HCT116 (cell line): ENCODE results near the gene KCNQ1OT1.

Source experiments
- CEBPB ChIP-seq: IDR thresholded peaks from 2 replicates; pipeline ENCODE4 v1.6.1; 2012; ENCODE audit warnings: low read depth
- CTCF ChIP-seq, 3 experiments: fragments of 200-600 bp in 1 of 3; sonication (generic) in 1 of 3; IDR thresholded peaks in 2 of 3; conservative IDR thresholded peaks in 1 of 3; 2 replicates each; pipeline ENCODE4 v1.5.1; 2012 to 2017; ENCODE audit warnings: low read depth in 2 of 3, low read length in 2 of 3, antibody characterized with exemption in 1 of 3, borderline replicate concordance in 1 of 3, control low read depth in 1 of 3, mild to moderate bottlenecking in 1 of 3, mixed read lengths in 1 of 3, mixed run types in 1 of 3, moderate library complexity in 1 of 3; ENCODE audit not compliant: insufficient read depth in 1 of 3
- EZH2phosphoT487 ChIP-seq: fragments of 200-600 bp; IDR thresholded peaks from 2 replicates; pipeline ENCODE4 v1.6.1; 2018; ENCODE audit warnings: antibody characterized with exemption, borderline replicate concordance
- JUND ChIP-seq: IDR thresholded peaks from 2 replicates; pipeline ENCODE4 v1.6.1; 2012
- POLR2A ChIP-seq: IDR thresholded peaks from 2 replicates; pipeline ENCODE4 v1.7.0; 2011; ENCODE audit warnings: borderline replicate concordance; ENCODE audit not compliant: insufficient read depth, insufficient read length; ENCODE audit errors: extremely low read depth
- POLR2AphosphoS5 ChIP-seq: IDR thresholded peaks from 2 replicates; pipeline ENCODE4 v1.6.1; 2011; ENCODE audit warnings: mild to moderate bottlenecking, low read depth, low read length, moderate library complexity
- RAD21 ChIP-seq: IDR thresholded peaks from 2 replicates; pipeline ENCODE4 v1.6.1; 2012; ENCODE audit warnings: low read depth, mild to moderate bottlenecking
- ZFX ChIP-seq: fragments of 450-650 bp; IDR thresholded peaks from 2 replicates; pipeline ENCODE4 v1.6.1; 2017
- ZNF274 ChIP-seq: fragments of 200-500 bp; sonication (Bioruptor generic); IDR thresholded peaks from 2 replicates; pipeline ENCODE4 v1.6.1; 2014; ENCODE audit warnings: mild to moderate bottlenecking, low read depth, low read length, inconsistent platforms
- TF ChIP-seq, protein P1 (sequence below): IDR thresholded peaks from 2 replicates; pipeline ENCODE4 v1.6.1; 2012

DNA sequence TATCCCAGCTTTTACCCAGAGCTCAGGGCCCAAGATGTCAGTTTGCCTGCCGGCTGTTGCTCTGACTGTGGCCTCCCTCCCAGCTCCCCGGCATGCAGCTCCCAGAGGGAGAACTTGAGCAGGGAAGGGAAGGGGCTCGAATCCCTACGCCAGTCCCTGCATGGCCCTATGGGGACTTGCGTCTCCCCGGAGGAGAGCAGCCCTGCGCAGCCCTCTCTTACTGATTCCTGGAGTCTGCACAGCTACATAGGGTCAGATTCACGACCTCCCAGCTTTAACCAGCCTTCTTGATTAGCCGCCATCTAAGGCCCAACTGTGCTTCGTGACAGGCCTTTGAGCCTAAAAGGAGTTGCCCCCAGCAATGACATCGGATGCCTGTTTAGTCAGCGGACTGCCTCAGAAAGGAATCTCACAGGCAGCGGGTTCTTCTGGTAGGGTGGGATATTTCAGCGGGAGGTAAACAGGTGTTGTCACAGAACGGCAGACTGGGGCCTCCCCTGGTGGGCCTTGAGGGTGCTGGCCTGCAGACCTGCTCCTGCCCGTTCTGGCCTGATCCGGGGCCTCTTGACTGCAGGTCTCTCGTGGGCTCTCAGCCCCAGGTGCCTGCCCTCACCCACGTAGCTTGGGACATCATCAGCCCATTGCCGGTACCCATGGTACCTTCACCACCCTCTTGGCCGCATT, 43.8 kb upstream of the KCNQ1OT1 start:
- TF ChIP-seq CTCF (IDR thresholded peaks at IDR 0.05 in 2 of 3, conservative IDR thresholded peaks at IDR 0.05 in 1 of 3; ENCODE audit: borderline replicate concordance in 1 of 3, insufficient read depth in 1 of 3, low read depth in 2 of 3, low read length in 2 of 3) (no peak), POLR2AphosphoS5 (no peak), POLR2A (no peak), CEBPB (no peak), RAD21 (no peak), JUND (no peak), ZNF274 (no peak), EZH2phosphoT487 (no peak), ZFX (no peak)
- TF ChIP-seq, protein P1, sequence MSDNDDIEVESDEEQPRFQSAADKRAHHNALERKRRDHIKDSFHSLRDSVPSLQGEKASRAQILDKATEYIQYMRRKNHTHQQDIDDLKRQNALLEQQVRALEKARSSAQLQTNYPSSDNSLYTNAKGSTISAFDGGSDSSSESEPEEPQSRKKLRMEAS: no peak
